ENCODE results near the gene LUC7L3. TPM values are rescaled to one million over a fixed set of nuclear protein-coding genes. Genes with fewer than 3 reads are reported as not detected.

LUC7L3 gene
- total RNA-seq, 1 donor from 2014 or later: 71.5 TPM

GRCh38 chr17:50728881-50729765 is 9.7 kb downstream of the LUC7L3 start:
- Mint-ChIP-seq H3K27ac (ENCODE audit: unreplicated experiment) (no peak overlapping the region), H3K4me1 (ENCODE audit: low read depth) (peaks cover 42% of the 10 kb centered on the region), H3K9me3 (ENCODE audit: low read depth) (no peaks in the 10 kb centered on the region), H3K27me3 (ENCODE audit: low read depth) (no peaks in the 10 kb centered on the region), H3K36me3 (ENCODE audit: low read depth) (no peaks in the 10 kb centered on the region), H3K4me3 (ENCODE audit: unreplicated experiment) (no peak overlapping the region)
- DNase-seq (ENCODE audit: low spot score): no peak
- TF ChIP-seq CTCF (IDR thresholded peaks at IDR 0.05): no peak

- Mint-ChIP-seq H3K27me3 (ENCODE audit: low read depth) (no peaks in the 10 kb centered on the region), H3K4me3 (ENCODE audit: unreplicated experiment) (no peak overlapping the region), H3K27ac (ENCODE audit: unreplicated experiment) (peak overlapping the region; percentile 78), H3K9me3 (ENCODE audit: low read depth) (no peaks in the 10 kb centered on the region), H3K36me3 (ENCODE audit: low read depth) (no peaks in the 10 kb centered on the region), H3K4me1 (ENCODE audit: low read depth) (peaks cover 49% of the 10 kb centered on the region)
- DNase-seq (ENCODE audit: low spot score): no peak
- no peak for TF ChIP-seq CTCF (IDR thresholded peaks at IDR 0.05)
Measured at GRCh38 chr17:50731575-50732460, 12.4 kb downstream of the LUC7L3 start.

- peaks cover 44% of the 10 kb centered on the region for H3K4me1 Mint-ChIP-seq (ENCODE audit: low read depth)
- H3K36me3 Mint-ChIP-seq (ENCODE audit: low read depth): peaks cover 10% of the 10 kb centered on the region
- TF ChIP-seq CTCF (IDR thresholded peaks at IDR 0.05): no peak
- H3K9me3 Mint-ChIP-seq (ENCODE audit: low read depth): no peaks in the 10 kb centered on the region
- no peak for DNase-seq (ENCODE audit: low spot score)
- no peaks in the 10 kb centered on the region for H3K27me3 Mint-ChIP-seq (ENCODE audit: low read depth)
- peak overlapping the region; percentile 75 for H3K27ac Mint-ChIP-seq (ENCODE audit: unreplicated experiment)
- H3K4me3 Mint-ChIP-seq (ENCODE audit: unreplicated experiment): no peak overlapping the region
Measured at GRCh38 chr17:50735287-50735686, 15.9 kb downstream of the LUC7L3 start.

GRCh38 chr17:50737118-50737698 is 17.8 kb downstream of the LUC7L3 start:
- no peak for DNase-seq (ENCODE audit: low spot score)
- H3K4me1 Mint-ChIP-seq (ENCODE audit: low read depth): peaks cover 25% of the 10 kb centered on the region
- no peak overlapping the region for H3K4me3 Mint-ChIP-seq (ENCODE audit: unreplicated experiment)
- H3K36me3 Mint-ChIP-seq (ENCODE audit: low read depth): peaks cover 23% of the 10 kb centered on the region
- TF ChIP-seq CTCF (IDR thresholded peaks at IDR 0.05): no peak
- no peaks in the 10 kb centered on the region for H3K9me3 Mint-ChIP-seq (ENCODE audit: low read depth)
- H3K27me3 Mint-ChIP-seq (ENCODE audit: low read depth): no peaks in the 10 kb centered on the region
- no peak overlapping the region for H3K27ac Mint-ChIP-seq (ENCODE audit: unreplicated experiment)

- no peak for DNase-seq (ENCODE audit: low spot score)
- no peak overlapping the region for H3K4me3 Mint-ChIP-seq (ENCODE audit: unreplicated experiment)
- H3K36me3 Mint-ChIP-seq (ENCODE audit: low read depth): peaks cover 32% of the 10 kb centered on the region
- no peak overlapping the region for H3K27ac Mint-ChIP-seq (ENCODE audit: unreplicated experiment)
- H3K4me1 Mint-ChIP-seq (ENCODE audit: low read depth): peaks cover 25% of the 10 kb centered on the region
- no peaks in the 10 kb centered on the region for H3K9me3 Mint-ChIP-seq (ENCODE audit: low read depth)
- TF ChIP-seq CTCF (IDR thresholded peaks at IDR 0.05): no peak
- no peaks in the 10 kb centered on the region for H3K27me3 Mint-ChIP-seq (ENCODE audit: low read depth)
Measured at GRCh38 chr17:50739098-50739497, 19.7 kb downstream of the LUC7L3 start.

Data from chondrocyte (in vitro differentiated cells).